Breast epithelium (tissue), 3 donors: Measurements from ENCODE around the gene ISL1.

ENCODE experiments used
- CTCF ChIP-seq, 3 donors: fragments of 450-650 bp; IDR thresholded peaks; one replicate each; pipeline ENCODE4 v1.5.1; 2016 to 2017; ENCODE audit warnings: antibody characterized with exemption in 3 of 3, mild to moderate bottlenecking in 3 of 3, moderate library complexity in 3 of 3
- POLR2A ChIP-seq: fragments of 450-650 bp; IDR thresholded peaks from one replicate; pipeline ENCODE4 v1.6.1; 2016; ENCODE audit warnings: antibody characterized with exemption, mild to moderate bottlenecking, moderate library complexity

- TF ChIP-seq CTCF (IDR thresholded peaks at IDR 0.05) (no peak), POLR2A (no peak)
These were observed at the start of gene ISL1 for GRCh38 chr5:51383131-51384121.
